ENCODE data around the gene PTGIS. TPM values are rescaled to one million over a fixed set of nuclear protein-coding genes. Genes with fewer than 3 reads are reported as not detected.

PTGIS gene
- total and polyA plus RNA-seq, 2 of the 4 experiments (the other 2 are of a cell fraction): 1.6 to 2.6 TPM

GRCh38 chr20:49476016-49476355, 92.0 kb downstream of the PTGIS start:
- ATAC-seq (ENCODE audit: low read depth) (no peak), DNase-seq (no peak)
- Histone ChIP-seq H2BK5ac (ENCODE audit: low read depth, low read length, poor library complexity, severe bottlenecking) (no peak overlapping the region), H3K4me1 (ENCODE audit: control insufficient read depth, insufficient read depth, low read length) (no peaks in the 10 kb centered on the region), H4K20me1 (ENCODE audit: insufficient read depth, low read length) (no peaks in the 10 kb centered on the region), H3K27me3 (ENCODE audit: control insufficient read depth, insufficient read depth, low read length) (peaks cover 64% of the 10 kb centered on the region), H2AK9ac (replicated peaks; ENCODE audit: low read depth, low read length, poor library complexity) (no peak overlapping the region), H4K8ac (ENCODE audit: low read depth in 2 of 2, low read length in 2 of 2) (no peak overlapping the region), H3K9me1 (ENCODE audit: insufficient read depth, low read length) (0 out of 2 replicates have a peak, but pooled peaks cover 3% of the 10 kb centered on the region), H3K4ac (ENCODE audit: low read depth, low read length) (no peak overlapping the region), H3K14ac (replicated peaks; ENCODE audit: low read depth, low read length) (no peak overlapping the region), H3K27ac (ENCODE audit: insufficient read depth, low read length) (no peak overlapping the region), H4K5ac (ENCODE audit: low read depth, low read length) (no peak overlapping the region), H3K18ac (ENCODE audit: low read depth, low read length) (no peak overlapping the region), H2BK15ac (ENCODE audit: low read depth, low read length) (no peak overlapping the region), H3K4me2 (ENCODE audit: low read depth, low read length) (no peak overlapping the region), H4K91ac (ENCODE audit: insufficient read depth, low read depth, low read length) (no peak overlapping the region), H3K56ac (ENCODE audit: extremely low read depth, insufficient read depth, low read length) (no peak overlapping the region), H3K4me3 (ENCODE audit: insufficient read depth, low read depth, low read length) (no peak overlapping the region), H2BK20ac (ENCODE audit: low read depth, low read length) (no peak overlapping the region), H2BK120ac (ENCODE audit: low read depth, low read length) (no peak overlapping the region), H2AK5ac (ENCODE audit: low read depth, low read length) (no peak overlapping the region), H3K23ac (ENCODE audit: low read depth, low read length) (no peak overlapping the region), H2AFZ (replicated peaks; ENCODE audit: low read length, poor library complexity) (no peak overlapping the region), H3K79me1 (ENCODE audit: low read depth in 1 of 2, low read length in 2 of 2) (no peaks in the 10 kb centered on the region), H3K36me3 (ENCODE audit: control insufficient read depth, insufficient read depth, low read length) (no peaks in the 10 kb centered on the region), H3K9ac (ENCODE audit: low read depth, low read length) (no peak overlapping the region), H3K9me3 (ENCODE audit: control insufficient read depth, insufficient read depth, low read length) (0 out of 2 replicates have a peak, but pooled peaks cover 2% of the 10 kb centered on the region)
- POLR2A ChIA-PET (ENCODE audit: unreplicated experiment): no interaction called here
- BruUV-seq (replicated peaks): no TSS peak
- intact Hi-C loops (cut with micrococcal nuclease) (no loop called here), in situ Hi-C loops (cut with MboI; ENCODE audit: low sequenced_read_pairs) (no loop called here), dilution Hi-C loops (cut with HindIII; ENCODE audit: low sequenced_read_pairs, unreplicated experiment) (no loop called here)
- CTCF ChIA-PET: interaction anchor here (1.7 kb wide), 1 partner anchor 9 kb away, joined by 7 read pairs; no protein-coding TSS in a partner anchor
- TF ChIP-seq FOS (IDR thresholded peaks at IDR 0.05; ENCODE audit: low read depth, low read length): 0 out of 2 replicates have a peak, but pooled peaks have one; percentile 20
- TF ChIP-seq, protein P1, sequence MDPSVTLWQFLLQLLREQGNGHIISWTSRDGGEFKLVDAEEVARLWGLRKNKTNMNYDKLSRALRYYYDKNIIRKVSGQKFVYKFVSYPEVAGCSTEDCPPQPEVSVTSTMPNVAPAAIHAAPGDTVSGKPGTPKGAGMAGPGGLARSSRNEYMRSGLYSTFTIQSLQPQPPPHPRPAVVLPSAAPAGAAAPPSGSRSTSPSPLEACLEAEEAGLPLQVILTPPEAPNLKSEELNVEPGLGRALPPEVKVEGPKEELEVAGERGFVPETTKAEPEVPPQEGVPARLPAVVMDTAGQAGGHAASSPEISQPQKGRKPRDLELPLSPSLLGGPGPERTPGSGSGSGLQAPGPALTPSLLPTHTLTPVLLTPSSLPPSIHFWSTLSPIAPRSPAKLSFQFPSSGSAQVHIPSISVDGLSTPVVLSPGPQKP (IDR thresholded peaks at IDR 0.05; ENCODE audit: borderline replicate concordance, low read depth, low read length): no peak
- 24% methylated on average over 2 of the region's 7 CpGs; no CpG with 5 or more reads in 1 of the 2 experiments for WGBS, 2 experiments (ENCODE audit: extremely low coverage in 2 of 2, insufficient read length in 1 of 2)
